Mesothelial cell of epicardium (in vitro differentiated cells): ENCODE measurements around the gene ASTN2. TPM values are rescaled to one million over a fixed set of nuclear protein-coding genes. Genes with fewer than 3 reads are reported as not detected.

ENCODE experiments used
- DNase-seq, 2 experiments: peaks; one replicate each; pipeline ENCODE4 v3.0.0; 2021; ENCODE audit warnings: low spot score in 2 of 2; ENCODE audit not compliant: unreplicated experiment in 2 of 2
- H3K27ac Mint-ChIP-seq: 2 replicates; pipeline ENCODE4 v1.8.0; 2021; ENCODE audit warnings: mixed read lengths
- H3K27me3 Mint-ChIP-seq: 2 replicates; pipeline ENCODE4 v1.8.0; 2021; ENCODE audit warnings: low read depth, mixed read lengths
- H3K36me3 Mint-ChIP-seq: 2 replicates; pipeline ENCODE4 v1.8.0; 2021; ENCODE audit warnings: mixed read lengths
- H3K4me1 Mint-ChIP-seq: 2 replicates; pipeline ENCODE4 v1.8.0; 2021; ENCODE audit warnings: mixed read lengths
- H3K4me3 Mint-ChIP-seq: 2 replicates; pipeline ENCODE4 v1.8.0; 2021; ENCODE audit warnings: mild to moderate bottlenecking, moderate library complexity, mixed read lengths
- H3K9me3 Mint-ChIP-seq: 2 replicates; pipeline ENCODE4 v1.8.0; 2021; ENCODE audit warnings: mixed read lengths
- total RNA-seq: library from RNA; stranded (reverse); gene quantifications from 3 replicates; pipeline ENCODE4 v1.2.1, GENCODE V29; 2021
- TF ChIP-seq, protein P1 (sequence below): fragments of 200-600 bp; sonication (generic); IDR thresholded peaks from one replicate; pipeline ENCODE4 v1.5.0; 2021; ENCODE audit warnings: antibody characterized with exemption; ENCODE audit not compliant: unreplicated experiment

The ASTN2 gene
- total RNA-seq, 1 donor from 2014 or later: 12.2 TPM

DNA sequence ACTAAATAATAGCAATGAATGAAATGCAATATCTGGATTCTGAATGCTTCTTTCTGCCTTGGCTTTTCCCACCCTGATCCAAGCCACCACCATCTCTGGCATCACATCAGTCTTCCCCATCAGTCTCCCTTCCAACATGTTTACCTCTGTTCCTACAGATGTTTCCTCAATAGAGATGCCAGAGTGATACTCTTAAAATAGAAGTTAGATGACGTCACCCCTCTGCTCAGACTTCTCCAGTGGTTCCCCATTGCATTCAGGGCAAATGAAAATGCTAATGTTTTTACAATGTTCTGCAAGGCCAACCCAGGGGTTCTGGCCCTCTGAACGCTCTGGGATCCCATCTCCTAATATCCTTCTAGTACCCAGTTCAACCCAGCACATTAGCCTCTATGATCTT lies 422.0 kb downstream of the ASTN2 start:
- no peaks in the 10 kb centered on the region for H3K36me3 Mint-ChIP-seq
- no peaks in the 10 kb centered on the region for H3K4me1 Mint-ChIP-seq
- no peak overlapping the region for H3K4me3 Mint-ChIP-seq
- H3K27me3 Mint-ChIP-seq: peaks cover 5% of the 10 kb centered on the region
- no peaks in the 10 kb centered on the region for H3K9me3 Mint-ChIP-seq
- TF ChIP-seq, protein P1, sequence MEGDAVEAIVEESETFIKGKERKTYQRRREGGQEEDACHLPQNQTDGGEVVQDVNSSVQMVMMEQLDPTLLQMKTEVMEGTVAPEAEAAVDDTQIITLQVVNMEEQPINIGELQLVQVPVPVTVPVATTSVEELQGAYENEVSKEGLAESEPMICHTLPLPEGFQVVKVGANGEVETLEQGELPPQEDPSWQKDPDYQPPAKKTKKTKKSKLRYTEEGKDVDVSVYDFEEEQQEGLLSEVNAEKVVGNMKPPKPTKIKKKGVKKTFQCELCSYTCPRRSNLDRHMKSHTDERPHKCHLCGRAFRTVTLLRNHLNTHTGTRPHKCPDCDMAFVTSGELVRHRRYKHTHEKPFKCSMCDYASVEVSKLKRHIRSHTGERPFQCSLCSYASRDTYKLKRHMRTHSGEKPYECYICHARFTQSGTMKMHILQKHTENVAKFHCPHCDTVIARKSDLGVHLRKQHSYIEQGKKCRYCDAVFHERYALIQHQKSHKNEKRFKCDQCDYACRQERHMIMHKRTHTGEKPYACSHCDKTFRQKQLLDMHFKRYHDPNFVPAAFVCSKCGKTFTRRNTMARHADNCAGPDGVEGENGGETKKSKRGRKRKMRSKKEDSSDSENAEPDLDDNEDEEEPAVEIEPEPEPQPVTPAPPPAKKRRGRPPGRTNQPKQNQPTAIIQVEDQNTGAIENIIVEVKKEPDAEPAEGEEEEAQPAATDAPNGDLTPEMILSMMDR: no peak
- no peak for DNase-seq
- H3K27ac Mint-ChIP-seq: no peak overlapping the region

DNA sequence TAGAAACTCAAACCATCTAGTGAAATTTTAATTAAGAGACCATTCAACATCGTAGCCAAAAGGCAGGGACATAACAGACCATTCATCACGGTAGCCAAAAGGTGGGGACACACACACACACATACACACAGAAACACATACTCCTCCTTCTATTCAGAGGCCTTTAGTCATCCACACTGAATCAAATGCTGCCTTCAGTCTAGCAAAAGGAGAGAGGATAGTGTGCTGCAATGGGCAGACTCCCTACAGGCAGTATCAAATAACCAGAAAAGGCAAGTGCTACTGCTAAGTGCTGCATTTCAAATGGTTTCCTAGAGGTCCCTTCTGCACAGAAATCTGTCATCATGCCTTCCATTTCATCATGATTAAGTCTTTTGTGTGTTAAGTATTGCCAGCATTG lies 423.8 kb downstream of the ASTN2 start:
- H3K27me3 Mint-ChIP-seq: peaks cover 10% of the 10 kb centered on the region
- no peaks in the 10 kb centered on the region for H3K36me3 Mint-ChIP-seq
- H3K9me3 Mint-ChIP-seq: no peaks in the 10 kb centered on the region
- no peaks in the 10 kb centered on the region for H3K4me1 Mint-ChIP-seq
- H3K27ac Mint-ChIP-seq: no peak overlapping the region
- no peak overlapping the region for H3K4me3 Mint-ChIP-seq
- TF ChIP-seq, protein P1: no peak
- DNase-seq: no peak

DNA sequence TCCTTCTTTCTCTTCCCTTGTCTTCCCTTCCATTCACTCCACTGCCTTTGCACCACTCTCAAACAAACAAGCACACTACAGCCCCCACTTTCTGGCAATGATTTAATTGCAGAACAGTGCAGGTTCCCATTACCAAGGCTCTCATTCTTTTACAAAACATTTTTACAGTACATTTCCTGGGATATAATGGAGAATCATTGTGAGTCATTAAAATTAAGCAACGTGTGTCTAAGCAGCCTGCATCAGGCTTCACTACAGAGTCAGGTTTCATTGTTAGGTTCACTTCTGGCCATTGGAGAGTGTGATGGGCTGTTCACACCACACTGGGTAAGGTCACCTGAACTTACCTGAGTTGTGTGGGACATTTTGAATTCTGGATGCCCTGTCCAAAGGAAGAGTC lies 424.3 kb downstream of the ASTN2 start:
- Mint-ChIP-seq H3K36me3 (no peaks in the 10 kb centered on the region), H3K9me3 (no peaks in the 10 kb centered on the region), H3K4me3 (no peak overlapping the region), H3K27me3 (peaks cover 11% of the 10 kb centered on the region), H3K27ac (no peak overlapping the region), H3K4me1 (no peaks in the 10 kb centered on the region)
- TF ChIP-seq, protein P1: no peak
- no peak for DNase-seq

DNA sequence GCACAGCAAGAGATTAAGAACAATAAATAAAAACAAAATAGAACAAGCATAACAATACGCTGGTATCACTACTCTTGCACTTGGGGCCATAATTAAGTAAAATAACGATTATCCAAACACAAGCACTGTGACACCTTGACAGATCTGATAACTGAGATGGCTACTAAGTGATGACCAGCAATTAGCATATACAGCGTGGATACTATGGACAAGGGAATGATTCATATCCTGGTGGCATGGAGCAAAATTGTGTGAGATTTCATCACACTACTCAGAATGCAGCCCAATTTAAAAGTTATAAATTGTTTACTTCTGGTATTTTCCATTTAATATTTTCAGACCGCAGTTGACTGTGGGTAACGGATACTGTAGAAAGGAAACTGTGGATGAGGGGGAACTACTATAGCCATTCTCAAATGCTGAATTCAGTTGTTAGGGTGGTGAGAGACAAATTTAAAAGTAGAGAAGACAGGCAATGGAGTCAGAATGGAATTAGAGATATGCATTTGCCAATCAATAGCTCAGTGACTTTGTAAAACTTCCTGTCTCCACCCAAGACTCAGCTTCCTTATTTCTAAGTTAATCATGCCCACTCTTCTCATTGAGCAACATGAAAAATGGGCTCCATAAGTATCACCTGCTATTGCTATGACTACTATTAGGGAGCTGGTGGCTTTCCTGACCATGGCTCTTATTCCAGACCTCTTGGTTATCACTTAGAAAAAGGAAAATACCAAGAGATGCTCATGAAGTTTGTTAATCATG lies 427.0 kb downstream of the ASTN2 start:
- Mint-ChIP-seq H3K36me3 (no peaks in the 10 kb centered on the region), H3K27ac (no peak overlapping the region), H3K27me3 (peaks cover 15% of the 10 kb centered on the region), H3K9me3 (no peaks in the 10 kb centered on the region), H3K4me3 (no peak overlapping the region), H3K4me1 (no peaks in the 10 kb centered on the region)
- TF ChIP-seq, protein P1: no peak
- no peak for DNase-seq

DNA sequence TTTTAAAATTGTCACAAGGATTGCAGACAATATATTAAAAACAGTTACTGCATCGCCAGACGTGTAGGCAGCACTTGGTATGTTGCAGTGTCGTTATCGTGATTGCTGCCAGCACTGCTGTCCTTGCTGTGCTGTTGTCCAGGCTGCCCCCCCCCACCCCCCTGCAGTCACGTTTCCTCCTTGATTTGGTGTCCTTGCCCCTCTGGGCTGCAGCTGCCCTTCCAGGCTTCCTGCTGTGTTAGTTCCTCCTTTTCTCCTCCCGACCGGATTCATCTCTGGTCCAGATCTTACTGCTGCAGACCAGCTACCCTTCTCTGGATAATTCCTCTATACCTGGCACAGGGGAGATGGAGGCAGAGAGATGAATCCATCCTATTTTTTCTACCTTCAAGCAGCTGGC lies 428.8 kb downstream of the ASTN2 start:
- Mint-ChIP-seq H3K4me1 (no peaks in the 10 kb centered on the region), H3K36me3 (no peaks in the 10 kb centered on the region), H3K9me3 (no peaks in the 10 kb centered on the region), H3K4me3 (no peak overlapping the region), H3K27me3 (peaks cover 15% of the 10 kb centered on the region), H3K27ac (no peak overlapping the region)
- no peak for DNase-seq
- TF ChIP-seq, protein P1: no peak
